Heart right ventricle (tissue), 16 donors: ENCODE measurements around the gene CHTF18. TPM values are rescaled to one million over a fixed set of nuclear protein-coding genes. Genes with fewer than 3 reads are reported as not detected.

Source experiments
- ATAC-seq, 8 donors: fragments of 200-7000 bp; cut with Tn5 transposase; one replicate each; pipeline ENCODE4 v1.9.1; 2020; ENCODE audit warnings: mild to moderate bottlenecking in 8 of 8, moderate library complexity in 8 of 8, moderate number of reproducible peaks in 1 of 8
- DNase-seq, 2 donors: peaks; one replicate each; pipeline ENCODE4 v3.0.0-alpha.2; 2020
- H3K27ac ChIP-seq, 10 donors: fragments of 200-600 bp; sonication (generic) in 2 of 10; one replicate each; pipeline versions ENCODE4 v1.5.0 to v1.8.0; 2020 to 2022; ENCODE audit warnings: mild to moderate bottlenecking in 3 of 10
- H3K27me3 ChIP-seq, 7 donors: fragments of 200-600 bp; one replicate each; pipeline ENCODE4 v1.8.0; 2021 to 2022; ENCODE audit warnings: mild to moderate bottlenecking in 2 of 7
- H3K36me3 ChIP-seq, 9 donors: fragments of 200-600 bp; sonication (generic) in 1 of 9; one replicate each; pipeline versions ENCODE4 v1.5.0 to v1.8.0; 2020 to 2022; ENCODE audit warnings: mild to moderate bottlenecking in 2 of 9
- H3K4me1 ChIP-seq, 9 donors: fragments of 200-600 bp; sonication (generic) in 1 of 9; one replicate each; pipeline versions ENCODE4 v1.5.0 to v1.8.0; 2020 to 2022; ENCODE audit warnings: mild to moderate bottlenecking in 4 of 9
- H3K4me3 ChIP-seq, 10 donors: fragments of 200-600 bp; sonication (generic) in 2 of 10; one replicate each; pipeline versions ENCODE4 v1.5.0 to v1.8.0; 2020 to 2022; ENCODE audit warnings: mild to moderate bottlenecking in 7 of 10, moderate library complexity in 2 of 10
- H3K9me3 ChIP-seq, 11 donors: fragments of 200-600 bp in 10 of 11; sonication (generic) in 2 of 11; one replicate each; pipeline versions ENCODE4 v1.5.0 to v1.8.0; 2013 to 2022; ENCODE audit warnings: mild to moderate bottlenecking in 2 of 11, control low read depth in 1 of 11, moderate library complexity in 1 of 11
- WGBS, 2 donors: extraction: QIAGEN DNeasy Blood & Tissue Kit; methylation state at CpG; one replicate each; pipeline ENCODE4 v1.1.7; 2013; ENCODE audit warnings: inconsistent platforms in 1 of 2; 5-methylcytosine and 5-hydroxymethylcytosine counted together
- intact Hi-C, 10 donors: fragments of 100-400 bp; cut with DNase I; formaldehyde crosslinking; loops; one replicate each; pipeline versions ENCODE4 v1.11.1 to v1.14.2; 2022
- polyA plus RNA-seq, 2 donors: library from polyadenylated mRNA; stranded (reverse); fragments of 200-250 nt; gene quantifications; one replicate each; pipeline ENCODE4 v1.2.3, GENCODE V29; 2013
- total RNA-seq, 10 donors: library from RNA; stranded (reverse); fragmentation: NEBNext Ultra II Directional in 3 of 10; extraction: Animal tissue kit (Norgen Biotek cat#: 25700) in 3 of 10; gene quantifications; one replicate each; pipeline versions ENCODE4 v1.2.1 to v1.2.4, GENCODE V29; 2021 to 2023
- TF ChIP-seq, protein P1 (sequence below), 9 donors: fragments of 200-600 bp; sonication (generic) in 2 of 9; IDR thresholded peaks; one replicate each; pipeline versions ENCODE4 v1.5.0 to v1.8.0; 2021 to 2022; ENCODE audit warnings: antibody characterized with exemption in 9 of 9, mild to moderate bottlenecking in 5 of 9, moderate library complexity in 1 of 9
- donor health status: Arrhythmogenic right ventricular cardiomyopathy.
- donor health status: ischemic (EF 13 %, LVEDD 7.1; RV severe dilation, severe dysfunction).
- donor health status: healthy with polysubstance abuse.
- donor health status: DM: no; HTN: yes; CAD: no.
- donor health status: DM: no; HTN: no; CAD: no.
- donor health status: ischemic (EF 25% LVEDD 6.9; RV normal size, moderate dysfunction).
- donor health status: ischemic (EF 25% LVEDD 5.7; RV mildly dilated, moderate dysfunction).
- donor health status: healthy.
- donor health status: DM: yes; HTN: yes; CAD: no.
- donor health status: Ischemic cardiomyopathy.
- donor health status: ischemic (EF 35%, LVEDD 5.7; RV mildly dilated, moderate dysfunction).
- donor health status: nonischemic (EF 11% LVEDD 7.7; RV severe dilation, severe dysfunction).
- donor health status: DM: yes; HTN: yes; CAD: no.
- donor health status: PGD.
- donor health status: ischemic (EF 29% LVEDD 5.4; RV normal size, mild dysfunction).
- donor health status: nonischemic (EF 23%, LVEDD 6.1; RV moderate dilation, normal function).

CHTF18 gene
- total and polyA plus RNA-seq, 12 donors, result 2.8 to 8.2 (median 5.8) TPM

DNA sequence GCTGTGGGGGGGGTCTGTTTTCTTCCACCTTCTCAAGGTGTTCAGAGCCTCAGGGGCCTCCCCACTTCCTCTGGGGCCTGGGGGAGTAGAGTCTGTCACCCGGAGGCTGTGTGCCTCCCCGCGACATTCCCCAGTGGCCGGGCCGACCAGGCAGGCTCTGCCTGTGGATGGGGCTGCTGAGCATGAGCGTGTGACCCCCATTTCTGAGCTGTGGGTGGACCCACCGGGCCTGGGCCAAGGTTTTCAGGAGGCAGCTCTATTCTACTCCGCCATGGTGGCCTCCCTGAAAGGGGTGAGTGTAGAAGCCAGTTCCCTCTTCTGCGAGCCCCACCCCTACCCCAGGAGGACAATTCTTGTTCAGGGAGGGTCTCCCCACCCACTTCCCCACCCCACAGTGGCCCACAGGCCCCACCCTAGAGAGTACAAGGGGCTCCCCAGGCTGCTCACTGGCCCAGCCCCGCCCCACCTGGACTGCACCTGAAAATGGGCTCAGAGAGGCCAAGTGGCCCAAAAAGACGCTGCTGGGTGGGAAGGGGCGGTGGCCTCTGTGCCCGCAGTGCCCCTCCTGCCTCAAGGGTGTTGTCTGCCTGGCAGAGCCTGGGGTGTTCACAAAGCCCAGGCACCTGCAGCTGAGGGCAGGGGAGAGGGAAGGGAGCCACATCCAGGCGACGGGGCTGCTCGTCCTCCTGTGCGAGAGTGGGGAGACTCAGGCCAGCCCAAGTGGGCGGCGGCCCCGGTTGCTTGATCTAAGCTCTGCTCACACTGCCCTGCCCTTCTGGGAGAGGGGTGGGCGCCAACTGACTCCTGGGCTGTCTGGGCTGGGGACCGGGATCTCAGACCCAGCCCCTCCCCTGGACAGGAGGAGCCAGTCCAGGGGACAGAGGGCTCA is 26.6 kb upstream of the CHTF18 start:
- H3K27me3 ChIP-seq, result peaks cover 6 to 36% (median 10%) of the 10 kb centered on the region in 7 donors
- TF ChIP-seq, protein P1, sequence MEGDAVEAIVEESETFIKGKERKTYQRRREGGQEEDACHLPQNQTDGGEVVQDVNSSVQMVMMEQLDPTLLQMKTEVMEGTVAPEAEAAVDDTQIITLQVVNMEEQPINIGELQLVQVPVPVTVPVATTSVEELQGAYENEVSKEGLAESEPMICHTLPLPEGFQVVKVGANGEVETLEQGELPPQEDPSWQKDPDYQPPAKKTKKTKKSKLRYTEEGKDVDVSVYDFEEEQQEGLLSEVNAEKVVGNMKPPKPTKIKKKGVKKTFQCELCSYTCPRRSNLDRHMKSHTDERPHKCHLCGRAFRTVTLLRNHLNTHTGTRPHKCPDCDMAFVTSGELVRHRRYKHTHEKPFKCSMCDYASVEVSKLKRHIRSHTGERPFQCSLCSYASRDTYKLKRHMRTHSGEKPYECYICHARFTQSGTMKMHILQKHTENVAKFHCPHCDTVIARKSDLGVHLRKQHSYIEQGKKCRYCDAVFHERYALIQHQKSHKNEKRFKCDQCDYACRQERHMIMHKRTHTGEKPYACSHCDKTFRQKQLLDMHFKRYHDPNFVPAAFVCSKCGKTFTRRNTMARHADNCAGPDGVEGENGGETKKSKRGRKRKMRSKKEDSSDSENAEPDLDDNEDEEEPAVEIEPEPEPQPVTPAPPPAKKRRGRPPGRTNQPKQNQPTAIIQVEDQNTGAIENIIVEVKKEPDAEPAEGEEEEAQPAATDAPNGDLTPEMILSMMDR (IDR thresholded peaks at IDR 0.05), result no peak
- intact Hi-C loops, result no loop called here
- H3K4me3 ChIP-seq, result no peak overlapping the region
- ATAC-seq (no peak), DNase-seq (no peak)
- WGBS, 2 donors, result 64 to 68% methylated on average over 22 of the region's 22 CpGs
- H3K36me3 ChIP-seq, result no peaks in the 10 kb centered on the region
- peaks cover 0 to 7% (median 0%) of the 10 kb centered on the region in 9 donors for H3K4me1 ChIP-seq
- no peaks in the 10 kb centered on the region for H3K9me3 ChIP-seq
- H3K27ac ChIP-seq, result no peak overlapping the region

DNA sequence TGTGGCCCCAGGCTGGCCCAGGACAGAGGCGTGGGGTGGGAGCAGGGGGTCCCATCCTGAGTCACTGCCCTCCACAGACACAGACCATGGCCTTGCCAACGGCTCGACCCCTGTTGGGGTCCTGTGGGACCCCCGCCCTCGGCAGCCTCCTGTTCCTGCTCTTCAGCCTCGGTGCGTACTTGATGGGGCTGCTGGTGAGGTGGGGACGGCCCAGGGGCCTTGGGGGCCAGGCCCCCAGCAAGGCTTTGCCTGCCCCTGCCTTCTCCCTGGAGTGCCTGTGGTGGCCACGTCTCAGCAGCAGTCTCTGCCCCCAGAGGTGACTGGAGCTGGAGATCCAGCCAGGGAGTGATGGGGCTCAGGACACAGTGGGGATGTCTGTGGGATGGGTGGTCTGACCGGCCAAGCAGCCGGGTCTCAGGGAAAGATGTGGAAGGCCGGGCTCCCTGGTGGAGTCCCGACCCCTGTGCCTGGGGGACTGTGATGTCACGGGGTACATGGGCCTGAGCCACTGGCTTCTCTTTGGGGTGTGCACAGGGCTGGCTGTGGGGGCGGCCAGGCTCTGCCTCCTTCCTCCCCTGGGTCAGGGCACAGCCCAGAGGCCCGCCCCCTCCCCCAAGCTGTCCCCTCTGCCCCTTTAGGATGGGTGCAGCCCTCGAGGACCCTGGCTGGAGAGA is 25.7 kb upstream of the CHTF18 start:
- intact Hi-C loops, result no loop called here
- Histone ChIP-seq H3K36me3 (no peaks in the 10 kb centered on the region), H3K4me3 (no peak overlapping the region), H3K27me3 (peaks cover 6 to 36% (median 10%) of the 10 kb centered on the region in 7 donors), H3K4me1 (peaks cover 0 to 3% (median 0%) of the 10 kb centered on the region in 9 donors), H3K27ac (no peak overlapping the region), H3K9me3 (no peaks in the 10 kb centered on the region)
- 71 to 74% methylated on average over 17 of the region's 17 CpGs for WGBS, 2 donors
- TF ChIP-seq, protein P1 (IDR thresholded peaks at IDR 0.05), result no peak
- ATAC-seq (no peak), DNase-seq (no peak)

- no peak overlapping the region for H3K4me3 ChIP-seq
- H3K9me3 ChIP-seq, result no peaks in the 10 kb centered on the region
- ATAC-seq (no peak), DNase-seq (no peak)
- H3K27me3 ChIP-seq, result peaks cover 6 to 36% (median 10%) of the 10 kb centered on the region in 7 donors
- TF ChIP-seq, protein P1 (IDR thresholded peaks at IDR 0.05), result no peak
- intact Hi-C loops, result no loop called here
- H3K4me1 ChIP-seq, result no peaks in the 10 kb centered on the region
- 75% methylated on average over 19 to 21 of the region's 21 CpGs for WGBS, 2 donors
- H3K27ac ChIP-seq, result no peak overlapping the region
- no peaks in the 10 kb centered on the region for H3K36me3 ChIP-seq
These were observed 24.8 kb upstream of the CHTF18 start for GRCh38 chr16:763369-764183.

DNA sequence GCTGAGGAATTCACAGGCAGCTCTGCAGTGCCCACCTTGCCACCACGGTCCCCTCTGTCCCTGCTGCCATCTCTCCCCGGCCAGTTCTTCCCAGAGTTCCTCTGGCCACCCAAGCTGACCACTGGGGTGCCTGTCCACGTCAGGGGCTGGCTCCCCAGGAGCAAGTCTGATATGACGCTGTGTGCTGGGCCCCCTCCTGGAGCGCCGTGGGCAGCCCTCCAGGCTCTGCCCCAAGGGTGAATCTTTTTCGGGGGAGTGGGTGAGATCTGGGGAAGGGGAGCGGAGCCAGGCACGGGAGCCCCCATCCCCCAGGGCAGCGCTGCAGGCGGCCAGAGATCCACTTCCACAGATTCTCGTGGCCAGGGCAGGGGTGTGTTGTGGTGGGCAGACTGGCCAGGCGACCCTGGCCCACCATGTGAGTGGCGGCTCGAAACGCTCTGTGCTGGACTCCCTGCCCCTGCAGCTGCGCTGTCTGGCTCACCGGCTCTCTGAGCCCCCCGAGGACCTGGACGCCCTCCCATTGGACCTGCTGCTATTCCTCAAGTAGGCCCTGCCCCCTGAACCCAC is 24.2 kb upstream of the CHTF18 start:
- 71 to 75% methylated on average over 19 to 20 of the region's 20 CpGs for WGBS, 2 donors
- Histone ChIP-seq H3K4me3 (no peak overlapping the region), H3K9me3 (no peaks in the 10 kb centered on the region), H3K27ac (no peak overlapping the region), H3K36me3 (no peaks in the 10 kb centered on the region), H3K4me1 (no peaks in the 10 kb centered on the region), H3K27me3 (peaks cover 6 to 36% (median 10%) of the 10 kb centered on the region in 7 donors)
- DNase-seq (no peak), ATAC-seq (no peak)
- TF ChIP-seq, protein P1 (IDR thresholded peaks at IDR 0.05), result no peak
- intact Hi-C loops, result no loop called here
